GM23338 (cell line): ENCODE results near the gene CSGALNACT2. TPM values are rescaled to one million over a fixed set of nuclear protein-coding genes. Genes with fewer than 3 reads are reported as not detected.

ENCODE experiments used
- ATAC-seq: fragments of 200-7000 bp; cut with Tn5 transposase; 3 replicates; pipeline ENCODE4 v1.9.1; 2020
- DNase-seq: peaks from one replicate; pipeline ENCODE4 v3.0.0-alpha.2; 2015; ENCODE audit warnings: low spot score
- H2AFZ ChIP-seq: fragments of 200-600 bp; sonication (generic); 2 replicates; pipeline ENCODE4 v1.8.0; 2016; ENCODE audit warnings: antibody characterized with exemption, mild to moderate bottlenecking, moderate library complexity
- H3F3A ChIP-seq: fragments of 200-600 bp; sonication (generic); replicated peaks from 2 replicates; pipeline ENCODE4 v1.8.0; 2017; ENCODE audit warnings: antibody characterized with exemption, mixed run types, low read depth
- H3K27ac ChIP-seq: fragments of 200-600 bp; sonication (generic); 2 replicates; pipeline ENCODE4 v1.6.1; 2016; ENCODE audit warnings: low read depth
- H3K27me3 ChIP-seq: fragments of 200-600 bp; sonication (generic); 2 replicates; pipeline ENCODE4 v1.8.0; 2016; ENCODE audit warnings: mild to moderate bottlenecking, mixed run types, moderate library complexity; ENCODE audit not compliant: insufficient read depth
- H3K36me3 ChIP-seq: fragments of 200-600 bp; sonication (generic); 2 replicates; pipeline ENCODE4 v1.8.0; 2016; ENCODE audit warnings: mild to moderate bottlenecking; ENCODE audit not compliant: insufficient read depth
- H3K4me1 ChIP-seq: fragments of 200-600 bp; sonication (generic); 2 replicates; pipeline ENCODE4 v1.8.0; 2016; ENCODE audit warnings: mild to moderate bottlenecking, moderate library complexity; ENCODE audit not compliant: insufficient read depth
- H3K4me2 ChIP-seq: fragments of 200-600 bp; sonication (generic); 2 replicates; pipeline ENCODE4 v1.7.1; 2017; ENCODE audit warnings: mixed run types
- H3K4me3 ChIP-seq: fragments of 200-600 bp; sonication (generic); 2 replicates; pipeline ENCODE4 v1.6.1; 2016; ENCODE audit warnings: mixed run types
- H3K79me2 ChIP-seq: fragments of 200-600 bp; sonication (generic); replicated peaks from 2 replicates; pipeline ENCODE4 v1.8.0; 2017; ENCODE audit warnings: mild to moderate bottlenecking; ENCODE audit not compliant: insufficient read depth
- H3K9me2 ChIP-seq: fragments of 200-600 bp; sonication (generic); 2 replicates; pipeline ENCODE4 v1.8.0; 2017; ENCODE audit not compliant: insufficient read depth
- H4K20me1 ChIP-seq: fragments of 200-600 bp; sonication (generic); replicated peaks from 2 replicates; pipeline ENCODE4 v1.8.0; 2017; ENCODE audit warnings: mild to moderate bottlenecking; ENCODE audit not compliant: insufficient read depth
- H3K27ac Mint-ChIP-seq: 2 replicates; pipeline ENCODE4 v1.8.0; 2020; ENCODE audit warnings: inconsistent platforms, mild to moderate bottlenecking, moderate library complexity, mixed read lengths
- H3K27me3 Mint-ChIP-seq: 3 replicates; pipeline ENCODE4 v1.8.0; 2022; ENCODE audit warnings: low read depth, mild to moderate bottlenecking, moderate library complexity, mixed read lengths, inconsistent platforms; ENCODE audit not compliant: insufficient read depth, poor library complexity
- H3K36me3 Mint-ChIP-seq: 3 replicates; pipeline ENCODE4 v1.8.0; 2021; ENCODE audit warnings: low read depth, mild to moderate bottlenecking, inconsistent platforms, moderate library complexity, mixed read lengths
- H3K4me1 Mint-ChIP-seq: 3 replicates; pipeline ENCODE4 v1.8.0; 2020; ENCODE audit warnings: mild to moderate bottlenecking, inconsistent platforms, mixed read lengths
- H3K4me3 Mint-ChIP-seq: 3 replicates; pipeline ENCODE4 v1.8.0; 2021; ENCODE audit warnings: moderate library complexity, mild to moderate bottlenecking, inconsistent platforms, mixed read lengths
- H3K9me3 Mint-ChIP-seq: 3 replicates; pipeline ENCODE4 v1.8.0; 2020; ENCODE audit warnings: moderate library complexity, mild to moderate bottlenecking, inconsistent platforms, mixed read lengths
- CREB1 ChIP-seq: fragments of 250-450 bp; sonication (Bioruptor Pico); IDR thresholded peaks from 2 replicates; pipeline ENCODE4 v1.5.0; 2020; ENCODE audit warnings: low read depth, mild to moderate bottlenecking, moderate library complexity
- ETS1 ChIP-seq: IDR thresholded peaks from 2 replicates; pipeline ENCODE4 v1.6.1; 2016; ENCODE audit warnings: antibody characterized with exemption
- EZH2 ChIP-seq: fragments of 200-600 bp; sonication (generic); IDR thresholded peaks from one replicate; pipeline ENCODE4 v1.8.0; 2017; ENCODE audit warnings: antibody characterized with exemption, mild to moderate bottlenecking, low read depth; ENCODE audit not compliant: unreplicated experiment
- EZH2phosphoT487 ChIP-seq: fragments of 200-600 bp; sonication (generic); IDR thresholded peaks from one replicate; pipeline ENCODE4 v1.8.1; 2018; ENCODE audit warnings: antibody characterized with exemption; ENCODE audit not compliant: unreplicated experiment
- JUNB ChIP-seq: IDR thresholded peaks from one replicate; pipeline ENCODE4 v1.6.1; 2016; ENCODE audit warnings: antibody characterized with exemption; ENCODE audit not compliant: unreplicated experiment
- NANOG ChIP-seq: IDR thresholded peaks from 2 replicates; pipeline ENCODE4 v1.6.1; 2016; ENCODE audit warnings: antibody characterized with exemption, borderline replicate concordance
- POLR2AphosphoS5 ChIP-seq: IDR thresholded peaks from 2 replicates; pipeline ENCODE4 v1.6.1; 2016; ENCODE audit warnings: antibody characterized with exemption, low read depth
- REST ChIP-seq: IDR thresholded peaks from one replicate; pipeline ENCODE4 v1.6.1; 2018; ENCODE audit warnings: antibody characterized with exemption; ENCODE audit not compliant: unreplicated experiment
- STAT1 ChIP-seq: IDR thresholded peaks from one replicate; pipeline ENCODE4 v1.6.1; 2016; ENCODE audit warnings: antibody characterized with exemption; ENCODE audit not compliant: unreplicated experiment
- ZNF114 ChIP-seq: fragments of 250-450 bp; sonication (Bioruptor Pico); IDR thresholded peaks from 2 replicates; pipeline ENCODE4 v1.5.0; 2020; ENCODE audit warnings: mild to moderate bottlenecking, moderate library complexity
- ZNF331 ChIP-seq: fragments of 250-450 bp; sonication (Bioruptor Pico); IDR thresholded peaks from 2 replicates; pipeline ENCODE4 v1.5.0; 2020; ENCODE audit warnings: low read depth, mild to moderate bottlenecking, moderate library complexity
- polyA plus RNA-seq: library from polyadenylated mRNA; unstranded; fragments of >200 nt; fragmentation: Nextera tagmentation; extraction: Ambion mirVana; gene quantifications from 2 replicates; pipeline ENCODE4 v1.2.1, GENCODE V29; 2016
- total RNA-seq: library from RNA; depleted of rRNA; stranded (reverse); fragments of >200 nt; shearing (Covaris generic); gene quantifications from 2 replicates; pipeline ENCODE4 v1.2.3, GENCODE V29; 2014
- TF ChIP-seq, protein P1 (sequence below), 2 experiments: fragments of 200-600 bp in 1 of 2; sonication (generic) in 1 of 2; conservative IDR thresholded peaks; 2 replicates each; pipeline versions ENCODE4 v1.5.1 to v1.6.1; 2016 to 2017; ENCODE audit warnings: antibody characterized with exemption in 2 of 2, low read depth in 2 of 2, mild to moderate bottlenecking in 2 of 2, moderate library complexity in 1 of 2

The CSGALNACT2 gene
- total and polyA plus RNA-seq, 2 experiments from 2014 or later = 3.0 to 4.6 TPM

DNA sequence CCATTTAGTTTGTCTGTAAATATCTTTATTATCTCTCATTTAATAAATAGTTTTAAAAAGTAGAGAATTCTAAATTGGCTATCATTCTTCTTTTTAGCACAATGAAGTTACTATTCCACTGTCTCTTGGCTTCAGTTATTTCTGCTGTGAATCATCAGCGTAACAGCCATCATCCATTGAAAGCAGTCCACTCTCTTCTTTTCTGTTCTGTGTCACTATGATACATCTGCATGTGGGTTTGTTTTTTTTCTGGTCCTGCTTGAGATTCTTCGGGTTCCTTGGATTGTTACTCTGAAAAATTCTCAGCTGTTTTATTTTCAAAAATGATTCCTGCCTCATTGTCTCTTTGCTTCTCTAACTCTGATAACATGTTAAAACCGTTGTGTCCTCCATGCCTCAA, 52.5 kb downstream of the CSGALNACT2 start (continued):
- TF ChIP-seq, protein P1, sequence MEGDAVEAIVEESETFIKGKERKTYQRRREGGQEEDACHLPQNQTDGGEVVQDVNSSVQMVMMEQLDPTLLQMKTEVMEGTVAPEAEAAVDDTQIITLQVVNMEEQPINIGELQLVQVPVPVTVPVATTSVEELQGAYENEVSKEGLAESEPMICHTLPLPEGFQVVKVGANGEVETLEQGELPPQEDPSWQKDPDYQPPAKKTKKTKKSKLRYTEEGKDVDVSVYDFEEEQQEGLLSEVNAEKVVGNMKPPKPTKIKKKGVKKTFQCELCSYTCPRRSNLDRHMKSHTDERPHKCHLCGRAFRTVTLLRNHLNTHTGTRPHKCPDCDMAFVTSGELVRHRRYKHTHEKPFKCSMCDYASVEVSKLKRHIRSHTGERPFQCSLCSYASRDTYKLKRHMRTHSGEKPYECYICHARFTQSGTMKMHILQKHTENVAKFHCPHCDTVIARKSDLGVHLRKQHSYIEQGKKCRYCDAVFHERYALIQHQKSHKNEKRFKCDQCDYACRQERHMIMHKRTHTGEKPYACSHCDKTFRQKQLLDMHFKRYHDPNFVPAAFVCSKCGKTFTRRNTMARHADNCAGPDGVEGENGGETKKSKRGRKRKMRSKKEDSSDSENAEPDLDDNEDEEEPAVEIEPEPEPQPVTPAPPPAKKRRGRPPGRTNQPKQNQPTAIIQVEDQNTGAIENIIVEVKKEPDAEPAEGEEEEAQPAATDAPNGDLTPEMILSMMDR (conservative IDR thresholded peaks at IDR 0.05; ENCODE audit: low read depth in 2 of 2) = no peak
- TF ChIP-seq JUNB = no peak
- TF ChIP-seq POLR2AphosphoS5 = no peak
- no peak for TF ChIP-seq EZH2phosphoT487
- no peak for TF ChIP-seq ZNF331 (CRISPR knock-in tag)
- no peak for TF ChIP-seq NANOG
- TF ChIP-seq ETS1 = no peak

DNA sequence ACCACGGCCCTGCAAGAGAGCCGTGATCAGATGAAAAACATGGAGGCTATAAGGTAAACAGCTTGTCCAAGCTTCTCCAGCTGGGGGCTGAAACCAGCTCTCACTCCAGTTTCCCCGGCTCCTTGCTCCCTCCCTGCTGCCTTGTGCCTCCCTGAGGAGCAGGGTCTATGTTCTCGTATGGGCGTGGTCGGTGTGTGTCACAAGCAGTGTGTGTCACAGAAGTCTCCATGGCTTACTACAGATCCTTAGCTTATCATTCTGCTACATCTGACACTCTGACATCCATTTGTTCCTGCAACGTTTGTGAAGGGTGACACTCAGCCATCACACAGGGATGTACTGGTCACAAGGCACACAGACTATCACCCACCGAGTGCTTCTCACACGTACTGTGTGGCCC, 54.6 kb downstream of the CSGALNACT2 start:
- Mint-ChIP-seq H3K4me3 (no peak overlapping the region), H3K27ac (no peak overlapping the region), H3K27me3 (peaks cover 16% of the 10 kb centered on the region), H3K9me3 (no peaks in the 10 kb centered on the region), H3K36me3 (peaks cover 27% of the 10 kb centered on the region), H3K4me1 (peaks cover 5% of the 10 kb centered on the region; the same call in 2 of the 3 replicates)
- no peak overlapping the region for H3K4me3 ChIP-seq
- H2AFZ ChIP-seq = no peak overlapping the region
- H3K36me3 ChIP-seq = no peaks in the 10 kb centered on the region
- ATAC-seq (no peak; the same call in 1 of the 3 replicates), DNase-seq (no peak)
- no peaks in the 10 kb centered on the region for H3K4me1 ChIP-seq
- no peak overlapping the region for H3K4me2 ChIP-seq
- no peaks in the 10 kb centered on the region for H3K9me2 ChIP-seq
- H3F3A ChIP-seq = no peaks in the 10 kb centered on the region
- H4K20me1 ChIP-seq = peaks cover 3% of the 10 kb centered on the region; the same call in 1 of the 2 replicates
- no peaks in the 10 kb centered on the region for H3K27me3 ChIP-seq
- H3K79me2 ChIP-seq = no peaks in the 10 kb centered on the region
- H3K27ac ChIP-seq = no peak overlapping the region
- TF ChIP-seq NANOG (no peak), JUNB (no peak), ZNF331 (CRISPR knock-in tag) (no peak), EZH2phosphoT487 (no peak), CREB1 (no peak), STAT1 (no peak), ZNF114 (CRISPR knock-in tag) (no peak), POLR2AphosphoS5 (no peak), EZH2 (no peak), REST (no peak)
- TF ChIP-seq, protein P1 (conservative IDR thresholded peaks at IDR 0.05; ENCODE audit: low read depth in 2 of 2) = no peak
